GM23338 (cell line): ENCODE data around the gene PPP2R5B.

Source experiments
- CREB1 ChIP-seq: fragments of 250-450 bp; sonication (Bioruptor Pico); IDR thresholded peaks from 2 replicates; pipeline ENCODE4 v1.5.0; 2020; ENCODE audit warnings: low read depth, mild to moderate bottlenecking, moderate library complexity
- CTCF ChIP-seq, 2 experiments: fragments of 200-600 bp in 1 of 2; sonication (generic) in 1 of 2; conservative IDR thresholded peaks; 2 replicates each; pipeline versions ENCODE4 v1.5.1 to v1.6.1; 2016 to 2017; ENCODE audit warnings: antibody characterized with exemption in 2 of 2, low read depth in 2 of 2, mild to moderate bottlenecking in 2 of 2, moderate library complexity in 1 of 2
- ETS1 ChIP-seq: IDR thresholded peaks from 2 replicates; pipeline ENCODE4 v1.6.1; 2016; ENCODE audit warnings: antibody characterized with exemption
- EZH2 ChIP-seq: fragments of 200-600 bp; sonication (generic); IDR thresholded peaks from one replicate; pipeline ENCODE4 v1.8.0; 2017; ENCODE audit warnings: antibody characterized with exemption, mild to moderate bottlenecking, low read depth; ENCODE audit not compliant: unreplicated experiment
- EZH2phosphoT487 ChIP-seq: fragments of 200-600 bp; sonication (generic); IDR thresholded peaks from one replicate; pipeline ENCODE4 v1.8.1; 2018; ENCODE audit warnings: antibody characterized with exemption; ENCODE audit not compliant: unreplicated experiment
- JUNB ChIP-seq: IDR thresholded peaks from one replicate; pipeline ENCODE4 v1.6.1; 2016; ENCODE audit warnings: antibody characterized with exemption; ENCODE audit not compliant: unreplicated experiment
- NANOG ChIP-seq: IDR thresholded peaks from 2 replicates; pipeline ENCODE4 v1.6.1; 2016; ENCODE audit warnings: antibody characterized with exemption, borderline replicate concordance
- POLR2AphosphoS5 ChIP-seq: IDR thresholded peaks from 2 replicates; pipeline ENCODE4 v1.6.1; 2016; ENCODE audit warnings: antibody characterized with exemption, low read depth
- REST ChIP-seq: IDR thresholded peaks from one replicate; pipeline ENCODE4 v1.6.1; 2018; ENCODE audit warnings: antibody characterized with exemption; ENCODE audit not compliant: unreplicated experiment
- ZNF114 ChIP-seq: fragments of 250-450 bp; sonication (Bioruptor Pico); IDR thresholded peaks from 2 replicates; pipeline ENCODE4 v1.5.0; 2020; ENCODE audit warnings: mild to moderate bottlenecking, moderate library complexity
- ZNF331 ChIP-seq: fragments of 250-450 bp; sonication (Bioruptor Pico); IDR thresholded peaks from 2 replicates; pipeline ENCODE4 v1.5.0; 2020; ENCODE audit warnings: low read depth, mild to moderate bottlenecking, moderate library complexity
- ZNF462 ChIP-seq: fragments of 250-450 bp; sonication (Bioruptor Pico); IDR thresholded peaks from 2 replicates; pipeline ENCODE4 v1.5.0; 2020; ENCODE audit warnings: mild to moderate bottlenecking, moderate library complexity

GRCh38 chr11:64887757-64888405 is 36.6 kb upstream of the PPP2R5B start:
- TF ChIP-seq CTCF (conservative IDR thresholded peaks at IDR 0.05; ENCODE audit: low read depth in 2 of 2) (peak; percentile 83 to 84), JUNB (no peak), EZH2 (no peak), POLR2AphosphoS5 (0 out of 2 replicates have a peak, but pooled peaks have one; percentile 29), CREB1 (no peak), REST (no peak), NANOG (no peak), EZH2phosphoT487 (no peak), ZNF331 (no peak), ZNF462 (no peak), ZNF114 (no peak), ETS1 (no peak)
